Activated T-helper 1 cell treated with anti-CD3 and anti-CD28 coated beads, Interleukin-2, amount 50 U/mL, for 16 hours (primary cell): ENCODE measurements around the gene TTC3.

Experiments
- DNase-seq, 2 donors: peaks; one replicate each; pipeline ENCODE4 v3.0.0-alpha.2; 2020; ENCODE audit warnings: low read depth in 1 of 2, low spot score in 1 of 2

The TTC3 gene

DNA sequence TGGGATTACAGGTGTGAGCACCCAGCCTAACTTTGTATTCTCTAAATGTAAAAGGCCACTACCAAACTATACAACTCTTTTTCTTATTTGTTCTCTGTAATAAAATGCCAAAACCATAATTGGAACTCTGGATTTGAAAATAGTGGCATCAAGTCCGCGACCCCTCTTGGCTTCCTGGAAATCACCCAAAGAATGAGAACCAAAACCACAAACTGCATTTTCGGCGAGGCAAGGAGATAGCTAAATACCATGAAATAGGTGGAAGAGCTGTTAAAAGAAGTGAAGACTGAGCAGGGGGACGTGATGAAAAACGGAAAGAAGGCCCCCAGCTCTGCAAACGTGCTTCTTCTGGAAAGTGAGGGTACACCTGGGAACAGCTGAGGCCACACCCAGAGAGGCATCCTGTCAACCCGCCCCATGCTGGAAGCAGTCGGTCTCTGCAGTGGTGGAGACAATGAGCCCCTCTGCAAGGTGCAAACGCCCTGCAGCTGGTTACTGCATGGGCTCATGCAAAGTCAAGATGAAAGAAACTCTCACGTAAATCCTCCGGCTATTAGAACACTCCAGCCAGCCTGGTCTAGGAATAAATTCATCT, 171.5 kb downstream of the TTC3 start:
- no peak for DNase-seq

DNA sequence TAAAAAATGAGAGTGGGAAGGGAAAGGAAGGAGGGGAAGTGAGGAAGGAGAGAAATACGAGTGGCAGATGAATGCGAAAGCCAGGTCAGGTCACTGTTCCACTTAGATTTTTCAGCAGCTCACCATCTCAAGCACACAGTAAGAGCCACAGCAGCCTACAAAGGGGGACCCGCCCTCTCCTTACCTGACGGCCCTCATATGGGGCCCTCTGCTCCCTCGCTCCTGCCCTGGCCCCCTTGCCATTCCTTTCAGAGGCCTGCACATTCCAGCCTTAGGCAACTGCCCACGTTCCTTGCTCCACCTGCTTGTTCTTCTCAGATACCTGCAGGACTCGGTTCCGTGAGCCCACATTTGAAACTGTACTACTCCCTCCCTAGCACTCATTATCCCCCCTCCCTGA, 172.1 kb downstream of the TTC3 start:
- no peak for DNase-seq

DNA sequence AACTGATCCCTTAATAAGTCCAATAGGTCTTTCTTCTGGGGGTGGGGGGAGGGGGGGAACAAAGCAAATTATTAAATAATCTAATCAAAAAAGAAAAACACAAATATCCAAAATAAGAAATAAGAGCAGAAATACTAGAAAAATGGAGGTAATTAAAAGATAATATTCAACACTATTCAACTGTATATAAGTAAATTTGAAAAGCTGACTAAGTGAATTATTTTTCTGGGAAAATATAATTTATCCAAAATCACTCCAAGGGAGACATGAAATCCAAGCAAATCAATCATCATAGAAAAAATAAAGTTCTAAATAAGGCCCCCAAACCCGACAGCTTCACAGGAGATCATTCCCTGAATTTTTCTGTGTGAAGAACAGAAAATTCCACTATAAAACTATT, 175.2 kb downstream of the TTC3 start:
- no peak for DNase-seq

DNA sequence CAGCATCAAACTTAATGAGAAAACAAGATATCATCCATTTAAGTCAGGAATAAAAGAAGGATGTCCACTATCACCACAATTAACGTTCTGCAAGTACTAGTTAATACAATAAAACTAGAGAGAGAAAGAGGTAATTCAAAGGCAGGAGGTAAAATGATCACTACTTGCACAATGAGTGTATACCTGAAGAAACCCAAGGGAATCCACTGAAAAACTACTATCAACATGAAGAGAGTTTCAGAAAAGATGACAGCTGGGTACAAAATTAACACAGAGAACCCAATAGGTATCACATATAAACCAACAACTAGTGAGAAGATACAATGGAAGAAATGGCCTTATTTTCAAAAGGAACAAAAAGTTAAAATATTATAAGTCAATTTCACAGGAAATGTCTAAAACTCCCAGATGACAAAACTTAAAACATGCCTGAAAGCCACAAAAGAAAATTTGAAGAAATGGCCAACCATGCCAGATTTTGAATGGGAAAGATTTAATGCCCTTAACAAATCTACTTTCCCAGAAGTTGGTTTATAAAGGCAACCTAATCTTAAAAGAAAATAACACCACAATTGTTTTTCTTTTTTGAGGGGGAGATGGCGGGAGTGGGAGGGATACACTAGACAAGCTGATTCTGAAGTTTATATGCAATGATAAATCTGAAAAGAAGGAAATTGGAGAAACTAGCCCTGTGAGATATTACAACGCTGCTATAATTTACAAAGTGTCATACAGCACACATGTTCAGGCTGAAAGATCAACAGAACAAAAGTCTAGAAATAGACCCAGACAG, 176.3 kb downstream of the TTC3 start:
- DNase-seq, result no peak

DNA sequence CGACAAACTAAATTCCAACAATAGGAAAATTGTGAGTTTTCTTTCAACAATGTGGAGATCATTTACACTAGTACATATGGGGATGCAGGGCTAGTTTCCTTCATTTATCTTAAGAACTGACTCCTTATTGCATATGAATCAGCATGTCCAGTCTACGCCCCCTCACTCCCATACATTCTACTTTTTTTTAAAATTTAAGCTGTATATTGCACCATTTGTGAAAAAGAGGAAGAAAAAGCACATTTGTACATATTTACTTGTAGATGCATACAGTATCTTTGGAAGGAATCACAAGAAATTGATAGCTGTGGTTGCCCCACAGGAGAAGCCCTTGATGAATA, 178.2 kb downstream of the TTC3 start:
- DNase-seq, result no peak
